Prostate gland (tissue), 2 donors: Measurements from ENCODE around the gene FAM222B.

Experiments used
- CTCF ChIP-seq, 4 experiments: fragments of 200-600 bp in 2 of 4; fragments of 450-650 bp in 2 of 4; sonication (generic) in 2 of 4; IDR thresholded peaks; 1 replicate in 3 of 4; 2 replicates in 1 of 4; pipeline ENCODE4 v1.5.1; 2016 to 2019; ENCODE audit warnings: antibody characterized with exemption in 4 of 4, mild to moderate bottlenecking in 2 of 4, moderate library complexity in 2 of 4
- POLR2A ChIP-seq: fragments of 450-650 bp; IDR thresholded peaks from one replicate; pipeline ENCODE4 v1.6.1; 2016; ENCODE audit warnings: antibody characterized with exemption, mild to moderate bottlenecking
- POLR2AphosphoS5 ChIP-seq: sonication (generic); formaldehyde crosslinking; IDR thresholded peaks from one replicate; pipeline ENCODE4 v1.6.1; 2017; ENCODE audit warnings: antibody characterized with exemption

GRCh38 chr17:28858801-28859355 lies 16.3 kb upstream of the FAM222B start:
- TF ChIP-seq CTCF (IDR thresholded peaks at IDR 0.05) (no peak), POLR2AphosphoS5 (no peak), POLR2A (no peak)
